Lower lobe of right lung (tissue), 2 donors: Measurements from ENCODE around the gene PPP1R9A. TPM values are rescaled to one million over a fixed set of nuclear protein-coding genes. Genes with fewer than 3 reads are reported as not detected.

Source experiments
- ATAC-seq, 2 donors: fragments of 200-7000 bp; cut with Tn5 transposase; one replicate each; pipeline ENCODE4 v1.9.1; 2020 to 2022; ENCODE audit warnings: mild to moderate bottlenecking in 2 of 2, moderate library complexity in 2 of 2
- DNase-seq: peaks from one replicate; pipeline ENCODE4 v3.0.0-alpha.2; 2020
- H3K27ac ChIP-seq: fragments of 200-600 bp; one replicate; pipeline ENCODE4 v1.8.0; 2022
- H3K27me3 ChIP-seq: fragments of 200-600 bp; one replicate; pipeline ENCODE4 v1.8.0; 2022; ENCODE audit warnings: low read depth
- H3K36me3 ChIP-seq: fragments of 200-600 bp; one replicate; pipeline ENCODE4 v1.8.0; 2022; ENCODE audit warnings: mild to moderate bottlenecking
- H3K4me1 ChIP-seq: fragments of 200-600 bp; one replicate; pipeline ENCODE4 v1.8.0; 2022
- H3K4me3 ChIP-seq: fragments of 200-600 bp; one replicate; pipeline ENCODE4 v1.8.0; 2022; ENCODE audit warnings: mild to moderate bottlenecking
- H3K9me3 ChIP-seq: fragments of 200-600 bp; one replicate; pipeline ENCODE4 v1.8.0; 2022
- intact Hi-C: fragments of 100-400 bp; cut with DNase I; formaldehyde crosslinking; loops from one replicate; pipeline ENCODE4 v1.11.0; 2022
- total RNA-seq: library from RNA; stranded (reverse); fragmentation: NEBNext Ultra II Directional; extraction: Animal tissue kit (Norgen Biotek cat#: 25700); gene quantifications from one replicate; pipeline ENCODE4 v1.2.1, GENCODE V29; 2021
- TF ChIP-seq, protein P1 (sequence below): fragments of 200-600 bp; IDR thresholded peaks from one replicate; pipeline ENCODE4 v1.8.0; 2022; ENCODE audit warnings: antibody characterized with exemption, mild to moderate bottlenecking
- donor health status: DM: no; HTN: yes; CAD: no; lungs with severe emphysema.

The PPP1R9A gene
- total RNA-seq, 1 donor from 2014 or later: 28.9 TPM

DNA sequence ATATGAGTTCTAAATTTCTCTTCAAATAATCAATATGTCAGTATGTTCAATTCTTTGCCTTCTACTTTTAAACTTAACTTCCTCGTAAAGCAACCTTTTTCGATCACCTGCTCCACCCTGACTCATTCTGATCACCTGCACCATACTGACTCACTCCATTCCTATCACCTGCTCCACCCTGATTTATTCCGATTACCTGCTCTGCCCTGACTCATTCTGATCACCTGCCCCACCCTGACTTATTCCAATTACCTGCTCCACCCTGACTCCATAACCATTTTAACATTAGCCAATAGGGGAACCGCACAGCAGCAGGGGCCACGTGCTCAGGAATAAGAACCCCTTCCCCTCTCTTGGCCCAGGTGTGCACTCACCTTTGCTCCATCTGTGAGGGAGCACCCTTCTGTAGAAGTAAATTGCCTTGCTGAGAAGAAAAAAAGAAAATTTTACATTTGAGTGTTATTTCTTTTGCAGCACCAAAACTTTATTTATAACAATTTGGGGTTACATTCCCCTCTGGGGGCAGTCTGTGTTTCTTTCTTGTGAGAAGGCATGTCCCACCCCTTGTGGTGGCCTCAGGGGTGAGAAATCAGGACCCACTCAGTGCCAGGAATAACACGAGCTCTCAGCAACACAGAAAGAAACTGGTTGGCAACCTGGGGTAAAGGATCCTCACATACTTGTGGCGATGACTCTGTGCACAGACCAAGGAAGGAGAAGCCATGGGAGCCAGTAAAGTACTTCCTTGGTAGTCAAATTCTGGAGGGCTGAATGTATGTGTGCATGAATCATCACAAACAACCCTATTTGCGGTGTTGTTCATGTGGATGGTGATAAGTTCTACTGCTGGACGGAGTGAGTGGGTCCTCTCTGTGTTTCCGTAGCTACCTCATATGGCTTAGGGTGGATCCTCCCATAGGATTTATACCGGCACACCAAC lies 29.4 kb upstream of the PPP1R9A start:
- intact Hi-C loops: no loop called here
- H3K36me3 ChIP-seq: no peaks in the 10 kb centered on the region
- no peak for DNase-seq
- no peaks in the 10 kb centered on the region for H3K27me3 ChIP-seq
- no peak overlapping the region for H3K27ac ChIP-seq
- TF ChIP-seq, protein P1, sequence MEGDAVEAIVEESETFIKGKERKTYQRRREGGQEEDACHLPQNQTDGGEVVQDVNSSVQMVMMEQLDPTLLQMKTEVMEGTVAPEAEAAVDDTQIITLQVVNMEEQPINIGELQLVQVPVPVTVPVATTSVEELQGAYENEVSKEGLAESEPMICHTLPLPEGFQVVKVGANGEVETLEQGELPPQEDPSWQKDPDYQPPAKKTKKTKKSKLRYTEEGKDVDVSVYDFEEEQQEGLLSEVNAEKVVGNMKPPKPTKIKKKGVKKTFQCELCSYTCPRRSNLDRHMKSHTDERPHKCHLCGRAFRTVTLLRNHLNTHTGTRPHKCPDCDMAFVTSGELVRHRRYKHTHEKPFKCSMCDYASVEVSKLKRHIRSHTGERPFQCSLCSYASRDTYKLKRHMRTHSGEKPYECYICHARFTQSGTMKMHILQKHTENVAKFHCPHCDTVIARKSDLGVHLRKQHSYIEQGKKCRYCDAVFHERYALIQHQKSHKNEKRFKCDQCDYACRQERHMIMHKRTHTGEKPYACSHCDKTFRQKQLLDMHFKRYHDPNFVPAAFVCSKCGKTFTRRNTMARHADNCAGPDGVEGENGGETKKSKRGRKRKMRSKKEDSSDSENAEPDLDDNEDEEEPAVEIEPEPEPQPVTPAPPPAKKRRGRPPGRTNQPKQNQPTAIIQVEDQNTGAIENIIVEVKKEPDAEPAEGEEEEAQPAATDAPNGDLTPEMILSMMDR: no peak
- H3K4me1 ChIP-seq: no peaks in the 10 kb centered on the region
- no peak overlapping the region for H3K4me3 ChIP-seq
- no peak for ATAC-seq
- no peaks in the 10 kb centered on the region for H3K9me3 ChIP-seq

DNA sequence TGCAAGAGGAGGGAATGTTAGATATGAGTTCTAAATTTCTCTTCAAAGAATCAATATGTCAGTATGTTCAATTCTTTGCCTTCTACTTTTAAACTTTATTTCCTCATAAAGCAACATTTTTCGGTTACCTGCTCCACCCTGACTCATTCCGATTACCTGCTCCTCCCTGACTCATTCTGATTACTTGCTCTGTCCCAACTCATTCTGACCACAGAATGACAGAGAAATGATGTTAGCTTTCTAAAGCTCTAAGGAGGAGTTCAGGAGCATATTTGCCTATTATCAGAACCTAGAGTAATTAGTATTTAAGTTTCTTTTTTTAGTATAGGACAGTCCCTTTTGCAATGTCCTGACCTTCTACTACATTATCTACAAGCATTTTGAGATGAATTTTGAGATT lies 24.5 kb upstream of the PPP1R9A start:
- DNase-seq: no peak
- H3K36me3 ChIP-seq: no peaks in the 10 kb centered on the region
- no peaks in the 10 kb centered on the region for H3K27me3 ChIP-seq
- H3K9me3 ChIP-seq: no peaks in the 10 kb centered on the region
- no peak overlapping the region for H3K27ac ChIP-seq
- no peaks in the 10 kb centered on the region for H3K4me1 ChIP-seq
- TF ChIP-seq, protein P1: no peak
- H3K4me3 ChIP-seq: no peak overlapping the region
- intact Hi-C loops: no loop called here
- ATAC-seq: no peak

DNA sequence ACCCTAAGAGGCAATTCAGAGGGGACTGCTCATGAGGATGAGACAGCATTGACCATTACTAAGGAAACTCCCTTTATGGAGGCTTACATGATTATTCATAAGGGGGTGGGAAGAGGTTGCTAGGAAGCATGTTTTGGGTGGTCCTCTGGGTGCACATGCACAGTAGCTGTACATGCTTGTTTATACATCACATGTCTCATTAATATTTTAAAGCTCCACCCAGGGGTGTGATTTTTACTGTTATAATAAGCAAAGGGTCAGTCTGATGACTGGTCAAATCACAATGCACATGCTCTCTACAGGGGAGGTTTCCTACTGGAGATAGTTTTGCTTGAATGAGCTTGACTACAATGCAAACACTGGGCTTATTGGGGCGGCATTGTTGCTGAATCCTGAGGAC lies 23.8 kb upstream of the PPP1R9A start:
- intact Hi-C loops: no loop called here
- no peaks in the 10 kb centered on the region for H3K27me3 ChIP-seq
- no peaks in the 10 kb centered on the region for H3K36me3 ChIP-seq
- no peaks in the 10 kb centered on the region for H3K9me3 ChIP-seq
- H3K4me3 ChIP-seq: no peak overlapping the region
- H3K27ac ChIP-seq: no peak overlapping the region
- ATAC-seq (no peak), DNase-seq (no peak)
- no peaks in the 10 kb centered on the region for H3K4me1 ChIP-seq
- TF ChIP-seq, protein P1: no peak

DNA sequence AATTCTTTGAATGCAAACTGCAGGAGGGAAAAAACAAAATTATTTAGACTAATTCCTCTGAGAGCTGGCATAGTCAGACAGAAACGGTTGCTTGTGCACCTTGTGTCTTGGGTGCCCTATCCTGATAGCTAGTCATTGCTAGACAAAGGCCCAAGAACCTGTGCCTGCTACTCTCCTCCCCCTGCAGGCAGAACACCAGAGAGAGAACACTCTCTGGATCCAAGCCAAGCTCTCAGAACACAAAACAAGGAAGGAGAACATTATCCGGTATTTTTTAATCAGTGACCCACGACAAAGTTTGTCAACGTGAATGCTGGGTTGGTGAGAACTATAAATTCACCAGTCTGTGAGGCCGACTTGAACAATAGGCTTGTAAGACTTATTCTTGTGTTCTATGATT lies 18.8 kb upstream of the PPP1R9A start:
- Histone ChIP-seq H3K4me1 (no peaks in the 10 kb centered on the region), H3K9me3 (no peaks in the 10 kb centered on the region), H3K27me3 (no peaks in the 10 kb centered on the region), H3K36me3 (no peaks in the 10 kb centered on the region), H3K4me3 (no peak overlapping the region), H3K27ac (no peak overlapping the region)
- DNase-seq: no peak
- peak; percentile 59 to 68 for ATAC-seq
- TF ChIP-seq, protein P1: peak; percentile 26
- intact Hi-C loops: no loop called here

DNA sequence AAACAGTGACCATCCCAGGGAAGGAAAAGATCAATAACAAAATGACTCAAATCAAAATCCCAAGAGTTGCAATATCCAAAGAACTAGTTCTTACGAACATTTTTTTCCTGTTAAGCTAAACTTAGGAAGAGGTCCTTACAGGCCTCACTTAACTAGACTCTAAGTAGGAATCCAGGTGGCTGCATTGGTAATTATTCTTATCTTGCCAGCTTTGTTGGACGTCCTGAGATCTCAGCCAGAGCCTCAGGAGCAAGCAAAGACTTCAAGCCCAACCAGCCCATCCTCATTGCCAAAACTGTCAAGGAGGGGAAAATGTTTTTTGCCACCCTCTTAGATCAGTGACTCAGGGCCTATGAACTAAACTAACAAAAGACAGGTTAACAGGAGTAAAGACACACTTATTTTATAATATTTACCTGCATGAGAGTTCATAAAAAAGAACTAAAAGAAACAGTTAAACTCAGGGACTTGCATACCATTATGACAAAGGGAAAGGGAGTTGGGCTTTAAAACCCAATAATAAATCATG lies 18.3 kb upstream of the PPP1R9A start:
- Histone ChIP-seq H3K4me1 (no peaks in the 10 kb centered on the region), H3K4me3 (no peak overlapping the region), H3K36me3 (no peaks in the 10 kb centered on the region), H3K27me3 (no peaks in the 10 kb centered on the region), H3K27ac (no peak overlapping the region), H3K9me3 (no peaks in the 10 kb centered on the region)
- DNase-seq (no peak), ATAC-seq (no peak)
- TF ChIP-seq, protein P1: no peak
- intact Hi-C loops: no loop called here
